SH-SY5Y (cell line): Measurements from ENCODE around the gene VAPB.

Experiments
- GATA2 ChIP-seq: IDR thresholded peaks from 2 replicates; pipeline ENCODE4 v1.6.1; 2011; ENCODE audit warnings: mild to moderate bottlenecking, low read depth, low read length
- GATA3 ChIP-seq: IDR thresholded peaks from 2 replicates; pipeline ENCODE4 v1.6.1; 2011; ENCODE audit warnings: low read depth, mild to moderate bottlenecking, low read length, moderate library complexity

GRCh38 chr20:58431134-58431533, 42.1 kb downstream of the VAPB start:
- TF ChIP-seq GATA3 (no peak), GATA2 (no peak)
